Endothelial cell of umbilical vein (primary cell): ENCODE data around the gene MCU. TPM values are rescaled to one million over a fixed set of nuclear protein-coding genes. Genes with fewer than 3 reads are reported as not detected.

Source experiments
- BruUV-seq: library from RNA; stranded (reverse); fragments of 400-500 nt; replicated peaks from 2 replicates; lab custom pipeline; 2021; lab: Mats Ljungman, UMichigan
- CTCF ChIA-PET: fragments of 300-600, 350-600 bp; sonication (Branson Sonifier 250); formaldehyde crosslinking; loops from one replicate; lab custom pipeline; 2021; ENCODE audit warnings: antibody characterized with exemption, inconsistent platforms; lab: Charles Lee
- POLR2A ChIA-PET: fragments of 300-600, 350-600 bp; sonication (Branson Sonifier 250); formaldehyde crosslinking; loops from one replicate; lab custom pipeline; 2021; ENCODE audit warnings: antibody characterized with exemption, inconsistent platforms; lab: Charles Lee
- DNase-seq: peaks from one replicate; pipeline ENCODE4 v3.0.0-alpha.2; 2011; ENCODE audit warnings: low read depth, low spot score
- FAIRE-seq: peaks from 2 replicates; lab custom pipeline; 2011; peaks lifted over from hg19 to GRCh38; lab: Jason Lieb, UNC
- H2AFZ ChIP-seq: 2 replicates; pipeline ENCODE4 v1.6.0; 2012; ENCODE audit warnings: low read depth, low read length, control low read depth, inconsistent platforms
- H3K27ac ChIP-seq: 2 replicates; pipeline ENCODE4 v1.5.1; 2011; ENCODE audit warnings: low read depth, mild to moderate bottlenecking, control low read depth, low read length, moderate library complexity; ENCODE audit not compliant: insufficient read depth
- H3K27me3 ChIP-seq, 2 experiments: 2 replicates each; pipeline versions ENCODE4 v1.6.0 to v1.6.1; 2011; ENCODE audit warnings: low read length in 2 of 2, mixed read lengths in 1 of 2; ENCODE audit not compliant: control insufficient read depth in 2 of 2, insufficient read depth in 2 of 2
- H3K36me3 ChIP-seq, 2 experiments: 2 replicates in 1 of 2; 3 replicates in 1 of 2; pipeline ENCODE4 v1.5.1; 2011; ENCODE audit warnings: low read length in 2 of 2, mild to moderate bottlenecking in 1 of 2, moderate library complexity in 1 of 2; ENCODE audit not compliant: control insufficient read depth in 2 of 2, insufficient read depth in 2 of 2; ENCODE audit errors: extremely low read depth in 1 of 2
- H3K4me1 ChIP-seq: 3 replicates; pipeline ENCODE4 v1.5.1; 2011; ENCODE audit warnings: mild to moderate bottlenecking, low read length; ENCODE audit not compliant: control insufficient read depth, insufficient read depth; ENCODE audit errors: extremely low read depth
- H3K4me2 ChIP-seq: 2 replicates; pipeline ENCODE4 v1.6.1; 2011; ENCODE audit warnings: low read length, control low read depth, mixed read lengths; ENCODE audit not compliant: insufficient read depth
- H3K4me3 ChIP-seq, 3 experiments: fragments of 200-600 bp in 1 of 3; sonication (generic), shearing (Covaris generic) in 1 of 3; replicated peaks in 1 of 3; 2 replicates each; pipeline ENCODE4 v1.5.1; 2011 to 2016; ENCODE audit warnings: control low read depth in 3 of 3, low read length in 3 of 3, mild to moderate bottlenecking in 2 of 3, inconsistent platforms in 1 of 3, low read depth in 1 of 3, moderate library complexity in 1 of 3; ENCODE audit not compliant: insufficient read depth in 1 of 3
- H3K79me2 ChIP-seq: 2 replicates; pipeline ENCODE4 v1.6.0; 2012; ENCODE audit warnings: low read length, inconsistent platforms; ENCODE audit not compliant: control insufficient read depth, insufficient read depth
- H3K9ac ChIP-seq: replicated peaks from 2 replicates; pipeline ENCODE3; 2011; ENCODE audit warnings: low read length, control low read depth; ENCODE audit not compliant: insufficient read depth; ENCODE audit errors: extremely low read depth
- H3K9me1 ChIP-seq: replicated peaks from 3 replicates; pipeline ENCODE4 v1.6.0; 2011; ENCODE audit warnings: mild to moderate bottlenecking, low read length; ENCODE audit not compliant: control insufficient read depth, insufficient read depth; ENCODE audit errors: extremely low read depth
- H3K9me3 ChIP-seq: replicated peaks from 2 replicates; pipeline ENCODE4 v1.5.1; 2012; ENCODE audit warnings: low read length, inconsistent platforms; ENCODE audit not compliant: control insufficient read depth, insufficient read depth
- H4K20me1 ChIP-seq: replicated peaks from 2 replicates; pipeline ENCODE3; 2011; ENCODE audit warnings: mild to moderate bottlenecking, low read length; ENCODE audit not compliant: control insufficient read depth, insufficient read depth; ENCODE audit errors: extremely low read depth
- CTCF ChIP-seq, 2 donors: IDR thresholded peaks; 1 replicate in 1 of 2; 2 replicates in 1 of 2; pipeline ENCODE4 v1.5.1; 2011; ENCODE audit warnings: low read length in 2 of 2, mild to moderate bottlenecking in 2 of 2, moderate library complexity in 2 of 2, control low read depth in 1 of 2, inconsistent platforms in 1 of 2, low read depth in 1 of 2; ENCODE audit not compliant: insufficient read depth in 1 of 2; ENCODE audit errors: extremely low read depth in 1 of 2
- EZH2 ChIP-seq: IDR thresholded peaks from 2 replicates; pipeline ENCODE4 v1.6.1; 2012; ENCODE audit warnings: borderline replicate concordance, low read depth, mild to moderate bottlenecking, moderate library complexity, low read length, inconsistent platforms; ENCODE audit not compliant: severe bottlenecking
- FOS ChIP-seq: IDR thresholded peaks from 2 replicates; pipeline ENCODE4 v1.6.1; 2011; ENCODE audit warnings: mild to moderate bottlenecking, low read length, moderate library complexity, borderline replicate concordance; ENCODE audit not compliant: insufficient read depth
- GATA2 ChIP-seq: IDR thresholded peaks from 2 replicates; pipeline ENCODE4 v1.7.0; 2011; ENCODE audit warnings: low read depth, mild to moderate bottlenecking, moderate library complexity, mixed read lengths, low read length; ENCODE audit not compliant: insufficient read length, insufficient read depth
- JUN ChIP-seq: IDR thresholded peaks from 2 replicates; pipeline ENCODE4 v1.6.1; 2011; ENCODE audit warnings: borderline replicate concordance, low read depth; ENCODE audit not compliant: insufficient read length, insufficient read depth
- MAX ChIP-seq: IDR thresholded peaks from 2 replicates; pipeline ENCODE4 v1.6.1; 2011; ENCODE audit not compliant: insufficient read depth, insufficient read length
- MYC ChIP-seq: IDR thresholded peaks from one replicate; pipeline ENCODE4 v1.6.1; 2011; ENCODE audit warnings: mild to moderate bottlenecking, low read depth, low read length
- POLR2A ChIP-seq: IDR thresholded peaks from 2 replicates; pipeline ENCODE4 v1.6.1; 2012; ENCODE audit warnings: low read depth, mild to moderate bottlenecking, control low read depth, low read length
- POLR2AphosphoS5 ChIP-seq: IDR thresholded peaks from 2 replicates; pipeline ENCODE4 v1.6.1; 2012; ENCODE audit warnings: low read depth, mild to moderate bottlenecking, control low read depth, low read length, moderate library complexity; ENCODE audit not compliant: insufficient read depth
- dilution Hi-C: fragments of 300-500 bp; cut with MboI; formaldehyde crosslinking; loops from one replicate; pipeline ENCODE4 v1.15.0; 2019; ENCODE audit warnings: low sequenced_read_pairs; ENCODE audit not compliant: extremely low pct_ligation_motif_present
- intact Hi-C: fragments of 100-400 bp; cut with micrococcal nuclease; formaldehyde crosslinking; loops from one replicate; pipeline ENCODE4 v1.10.0; 2022
- polyA plus RNA-seq, 4 experiments: library from polyadenylated mRNA; depleted of rRNA in 3 of 4; stranded (reverse) in 3 of 4; unstranded in 1 of 4; fragments of >200 nt; gene quantifications; 2 replicates each; pipeline versions ENCODE4 v1.2.1 to v1.2.3, GENCODE V29; 2011 to 2012; ENCODE audit warnings: missing spikeins in 1 of 4
- total RNA-seq: library from RNA; stranded (reverse); gene quantifications from 2 replicates; pipeline ENCODE4 v1.2.3, GENCODE V29; 2021

Gene MCU
- total and polyA plus RNA-seq, 2 donors (not counting 3 experiments of a cell fraction or from before 2014, with no cell fraction given), result 25.2 to 37.2 TPM

GRCh38 chr10:72842164-72842563, 150.2 kb downstream of the MCU start:
- no peak overlapping the region for H2AFZ ChIP-seq
- POLR2A ChIA-PET, result no interaction called here
- no peaks in the 10 kb centered on the region for H3K4me1 ChIP-seq
- dilution Hi-C loops, result no loop called here
- no peak for FAIRE-seq
- intact Hi-C loops, result no loop called here
- CTCF ChIA-PET, result no interaction called here
- H4K20me1 ChIP-seq, result no peaks in the 10 kb centered on the region
- no peak for TF ChIP-seq MYC
- TF ChIP-seq FOS, result no peak
- no peak for TF ChIP-seq POLR2AphosphoS5
- TF ChIP-seq POLR2A, result no peak
- TF ChIP-seq CTCF (IDR thresholded peaks at IDR 0.05; ENCODE audit: extremely low read depth in 1 of 2, insufficient read depth in 1 of 2, low read depth in 1 of 2, low read length in 2 of 2), result no peak
- no peak for TF ChIP-seq GATA2
- no peak for TF ChIP-seq JUN
- TF ChIP-seq MAX, result no peak
- no peak for TF ChIP-seq EZH2
- BruUV-seq, result no TSS peak
- H3K4me3 ChIP-seq, result no peak overlapping the region
- H3K27me3 ChIP-seq, result no peaks in the 10 kb centered on the region
- no peak overlapping the region for H3K4me2 ChIP-seq
- H3K9ac ChIP-seq, result no peak overlapping the region
- no peaks in the 10 kb centered on the region for H3K9me1 ChIP-seq
- H3K79me2 ChIP-seq, result no peaks in the 10 kb centered on the region
- H3K9me3 ChIP-seq, result no peaks in the 10 kb centered on the region
- H3K36me3 ChIP-seq, result no peaks in the 10 kb centered on the region
- no peak for DNase-seq
- H3K27ac ChIP-seq, result no peak overlapping the region
